ENCODE results near the gene DYSF. TPM values are rescaled to one million over a fixed set of nuclear protein-coding genes. Genes with fewer than 3 reads are reported as not detected.

DYSF gene
- total RNA-seq, 2 donors from 2014 or later, result 1.4 to 3.1 TPM

DNA sequence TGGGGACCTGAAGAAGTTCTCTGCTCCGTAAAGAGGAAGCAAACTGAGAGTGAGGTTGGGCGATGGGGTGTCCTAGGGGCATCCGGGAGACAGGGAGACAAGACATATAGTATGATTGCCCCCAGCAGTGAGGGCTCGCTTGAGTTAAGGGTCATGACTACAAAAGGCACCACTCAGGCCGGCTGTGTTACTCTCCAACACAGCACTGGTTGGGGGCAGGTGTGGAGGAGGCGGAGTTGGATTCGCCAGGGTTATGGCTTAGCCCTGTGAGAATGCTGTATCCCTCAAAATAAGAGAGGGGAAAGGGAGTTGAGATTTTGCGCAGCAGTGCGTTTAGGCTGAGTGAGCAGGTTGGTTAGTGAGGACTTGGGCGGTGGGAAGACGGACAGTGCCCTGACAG is 12.0 kb downstream of the DYSF start:
- Mint-ChIP-seq H3K9me3 (no peaks in the 10 kb centered on the region), H3K27ac (no peak overlapping the region), H3K36me3 (ENCODE audit: low read depth) (no peaks in the 10 kb centered on the region), H3K4me3 (no peak overlapping the region), H3K27me3 (ENCODE audit: insufficient read depth) (peaks cover 36% of the 10 kb centered on the region), H3K4me1 (peaks cover 17% of the 10 kb centered on the region)
- TF ChIP-seq, protein P1, sequence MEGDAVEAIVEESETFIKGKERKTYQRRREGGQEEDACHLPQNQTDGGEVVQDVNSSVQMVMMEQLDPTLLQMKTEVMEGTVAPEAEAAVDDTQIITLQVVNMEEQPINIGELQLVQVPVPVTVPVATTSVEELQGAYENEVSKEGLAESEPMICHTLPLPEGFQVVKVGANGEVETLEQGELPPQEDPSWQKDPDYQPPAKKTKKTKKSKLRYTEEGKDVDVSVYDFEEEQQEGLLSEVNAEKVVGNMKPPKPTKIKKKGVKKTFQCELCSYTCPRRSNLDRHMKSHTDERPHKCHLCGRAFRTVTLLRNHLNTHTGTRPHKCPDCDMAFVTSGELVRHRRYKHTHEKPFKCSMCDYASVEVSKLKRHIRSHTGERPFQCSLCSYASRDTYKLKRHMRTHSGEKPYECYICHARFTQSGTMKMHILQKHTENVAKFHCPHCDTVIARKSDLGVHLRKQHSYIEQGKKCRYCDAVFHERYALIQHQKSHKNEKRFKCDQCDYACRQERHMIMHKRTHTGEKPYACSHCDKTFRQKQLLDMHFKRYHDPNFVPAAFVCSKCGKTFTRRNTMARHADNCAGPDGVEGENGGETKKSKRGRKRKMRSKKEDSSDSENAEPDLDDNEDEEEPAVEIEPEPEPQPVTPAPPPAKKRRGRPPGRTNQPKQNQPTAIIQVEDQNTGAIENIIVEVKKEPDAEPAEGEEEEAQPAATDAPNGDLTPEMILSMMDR (conservative IDR thresholded peaks at IDR 0.05), result no peak
- Histone ChIP-seq H3K9ac (ENCODE audit: extremely low read depth, low read length, poor library complexity, severe bottlenecking) (no peak overlapping the region), H3K36me3 (ENCODE audit: control insufficient read depth, insufficient read depth, low read length) (no peaks in the 10 kb centered on the region), H3K4me1 (ENCODE audit: control insufficient read depth, insufficient read depth, low read length) (no peaks in the 10 kb centered on the region), H3K4me3 (ENCODE audit: low read length) (no peak overlapping the region), H3K27ac (ENCODE audit: low read depth, low read length) (no peak overlapping the region), H3K9me3 (ENCODE audit: control insufficient read depth, low read length) (no peaks in the 10 kb centered on the region), H3K27me3 (ENCODE audit: control insufficient read depth, insufficient read depth, low read length, poor library complexity, severe bottlenecking) (peaks cover 67% of the 10 kb centered on the region)
- WGBS, 2 experiments (ENCODE audit: insufficient coverage in 1 of 2, insufficient read length in 1 of 2), result 66 to 74% methylated on average over 9 to 11 of the region's 11 CpGs
- DNase-seq, result peak; percentile 61

DNA sequence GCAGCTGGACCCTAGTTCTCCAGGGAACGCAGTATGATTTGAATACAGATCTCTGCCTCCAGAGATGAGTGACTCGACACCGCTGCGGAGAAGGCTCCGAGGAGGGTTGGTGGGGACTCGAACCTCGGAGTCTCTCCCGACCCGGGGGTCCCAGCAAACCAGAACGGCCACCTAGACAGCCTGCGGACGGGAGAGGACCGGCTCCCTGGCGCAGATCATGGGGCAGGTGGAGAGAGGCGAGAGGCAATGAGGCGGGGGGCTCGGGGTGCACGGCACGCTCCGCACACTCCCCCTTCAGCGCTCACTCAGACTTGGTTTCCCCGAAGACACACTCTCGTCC is 12.6 kb downstream of the DYSF start:
- H3K4me1 Mint-ChIP-seq, result peaks cover 12% of the 10 kb centered on the region
- H3K27ac ChIP-seq (ENCODE audit: low read depth, low read length), result no peak overlapping the region
- H3K36me3 ChIP-seq (ENCODE audit: control insufficient read depth, insufficient read depth, low read length), result no peaks in the 10 kb centered on the region
- peaks cover 38% of the 10 kb centered on the region for H3K27me3 Mint-ChIP-seq (ENCODE audit: insufficient read depth)
- H3K4me1 ChIP-seq (ENCODE audit: control insufficient read depth, insufficient read depth, low read length), result no peaks in the 10 kb centered on the region
- TF ChIP-seq, protein P1 (conservative IDR thresholded peaks at IDR 0.05), result no peak
- 11 to 18% methylated on average over 14 to 23 of the region's 23 CpGs for WGBS, 2 experiments (ENCODE audit: insufficient coverage in 1 of 2, insufficient read length in 1 of 2)
- peak overlapping the region; percentile 82 for H3K4me3 ChIP-seq (ENCODE audit: low read length)
- H3K9me3 Mint-ChIP-seq, result no peaks in the 10 kb centered on the region
- DNase-seq, result no peak
- no peak overlapping the region for H3K9ac ChIP-seq (ENCODE audit: extremely low read depth, low read length, poor library complexity, severe bottlenecking)
- H3K4me3 Mint-ChIP-seq, result no peak overlapping the region
- H3K9me3 ChIP-seq (ENCODE audit: control insufficient read depth, low read length), result no peaks in the 10 kb centered on the region
- H3K27ac Mint-ChIP-seq, result no peak overlapping the region
- peaks cover 67% of the 10 kb centered on the region for H3K27me3 ChIP-seq (ENCODE audit: control insufficient read depth, insufficient read depth, low read length, poor library complexity, severe bottlenecking)
- H3K36me3 Mint-ChIP-seq (ENCODE audit: low read depth), result no peaks in the 10 kb centered on the region

DNA sequence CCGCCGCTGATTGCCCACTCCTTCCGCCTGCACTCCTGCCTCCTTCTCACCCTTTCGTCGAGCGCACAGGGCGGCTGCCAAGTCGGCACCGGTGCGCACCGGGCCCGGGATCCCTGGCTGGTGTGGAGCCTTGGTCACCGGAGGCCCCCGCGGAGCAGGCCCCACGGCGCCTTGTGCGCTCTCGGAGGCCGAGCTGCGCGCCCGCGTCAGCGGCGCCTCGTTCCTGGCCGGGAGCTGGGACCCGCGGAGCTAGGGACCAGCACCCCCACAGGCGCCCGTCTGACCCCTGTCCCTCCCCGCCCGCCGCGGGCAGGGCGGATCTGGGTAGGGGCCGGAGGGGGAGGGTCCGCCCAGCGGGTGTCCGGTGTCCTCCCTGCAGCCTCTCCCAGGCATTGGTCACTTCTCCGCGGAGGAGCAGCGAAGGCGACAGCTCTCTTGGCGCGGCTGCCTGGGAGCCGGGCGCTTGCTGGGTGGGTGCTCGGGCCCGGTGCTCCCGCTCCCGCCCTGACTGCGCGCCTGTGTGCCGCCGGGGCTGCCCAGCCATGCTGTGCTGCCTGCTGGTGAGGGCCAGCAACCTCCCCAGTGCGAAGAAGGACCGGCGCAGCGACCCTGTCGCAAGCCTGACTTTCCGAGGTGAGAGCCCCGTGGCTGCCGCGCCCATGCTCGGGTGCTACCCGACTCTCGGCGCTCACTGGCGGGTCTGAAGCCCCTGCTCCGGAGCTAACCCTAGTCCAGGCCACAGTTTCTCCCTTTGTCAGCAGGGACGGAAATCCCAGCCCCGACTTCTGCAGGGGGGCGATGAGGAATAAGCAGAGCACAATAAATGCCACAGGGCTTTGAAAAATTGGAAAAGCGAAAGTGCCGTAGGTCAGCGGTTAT is 13.2 kb downstream of the DYSF start:
- peak overlapping the region; percentile 82 for H3K4me3 ChIP-seq (ENCODE audit: low read length)
- 1 to 2% methylated on average over 22 to 78 of the region's 78 CpGs for WGBS, 2 experiments (ENCODE audit: insufficient coverage in 1 of 2, insufficient read length in 1 of 2)
- Mint-ChIP-seq H3K36me3 (ENCODE audit: low read depth) (no peaks in the 10 kb centered on the region), H3K27ac (no peak overlapping the region), H3K9me3 (no peaks in the 10 kb centered on the region), H3K4me3 (no peak overlapping the region), H3K4me1 (peaks cover 6% of the 10 kb centered on the region), H3K27me3 (ENCODE audit: insufficient read depth) (peaks cover 38% of the 10 kb centered on the region)
- no peaks in the 10 kb centered on the region for H3K4me1 ChIP-seq (ENCODE audit: control insufficient read depth, insufficient read depth, low read length)
- no peaks in the 10 kb centered on the region for H3K9me3 ChIP-seq (ENCODE audit: control insufficient read depth, low read length)
- no peaks in the 10 kb centered on the region for H3K36me3 ChIP-seq (ENCODE audit: control insufficient read depth, insufficient read depth, low read length)
- no peak overlapping the region for H3K9ac ChIP-seq (ENCODE audit: extremely low read depth, low read length, poor library complexity, severe bottlenecking)
- TF ChIP-seq, protein P1 (conservative IDR thresholded peaks at IDR 0.05), result no peak
- peak; percentile 84 for DNase-seq
- H3K27ac ChIP-seq (ENCODE audit: low read depth, low read length), result no peak overlapping the region
- peaks cover 67% of the 10 kb centered on the region for H3K27me3 ChIP-seq (ENCODE audit: control insufficient read depth, insufficient read depth, low read length, poor library complexity, severe bottlenecking)

Data from endodermal cell (in vitro differentiated cells).